Measurements from ENCODE around the gene FNIP1. TPM values are rescaled to one million over a fixed set of nuclear protein-coding genes. Genes with fewer than 3 reads are reported as not detected.
A peak's percentile ranks its signal among the peaks of the same experiment; 100 is the strongest.
"Not testable (repeated sequence)": the region's sequence is repeated elsewhere in the genome, so short reads cannot be mapped to it uniquely, and the experiment has no call there.

Gene FNIP1
- 10 to 100 TPM; 44.1 to 49.5 TPM for total RNA-seq

DNA sequence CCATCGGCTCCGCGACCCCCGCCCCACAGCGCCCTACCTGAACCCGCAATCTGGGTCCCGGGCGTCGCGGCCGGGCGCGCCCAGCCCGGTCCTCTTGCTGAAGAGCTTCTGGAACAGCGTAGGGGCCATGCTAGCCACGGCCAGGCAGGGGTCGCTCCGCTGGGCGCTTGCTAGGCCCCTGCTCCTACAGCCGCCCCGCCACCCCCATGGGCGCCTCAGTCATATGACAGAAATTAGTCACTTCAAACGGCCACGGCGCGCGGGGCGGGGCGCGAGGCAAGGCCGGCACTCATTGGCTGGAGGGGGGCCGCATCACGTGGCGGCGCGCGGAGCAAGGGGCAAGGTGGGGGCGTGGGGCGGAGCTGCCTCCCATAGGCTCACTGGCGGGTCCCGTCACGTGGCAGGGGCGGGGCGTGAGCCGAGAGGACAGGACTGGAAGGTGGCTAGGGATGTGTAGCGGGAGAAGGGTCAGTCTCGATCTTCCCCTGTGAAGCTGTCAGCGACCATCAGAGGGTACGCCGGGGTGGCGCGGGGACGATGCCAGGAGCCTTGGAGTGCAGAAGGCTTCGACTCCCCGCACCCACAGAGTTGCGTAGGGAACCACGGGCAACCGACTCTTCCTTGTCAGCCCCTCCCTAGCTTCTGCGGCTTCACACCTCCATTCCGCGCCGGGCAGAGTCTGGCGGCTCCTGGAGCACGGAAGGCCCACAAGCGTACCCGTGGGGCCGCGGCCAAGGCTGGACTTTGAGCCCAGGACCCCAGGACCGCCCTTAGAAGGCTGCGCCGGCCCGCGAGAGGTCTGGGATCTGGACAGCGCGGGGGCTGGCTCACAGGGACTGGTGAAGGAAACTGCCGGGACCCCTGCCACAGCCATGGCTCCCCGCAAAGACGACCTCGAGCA lies at the start of gene FNIP1:
Gene FNIP1 (minus strand): TSS at position 225 of the 901 bp plus-strand sequence. CDS start 96 bp downstream, at position 129.
- TF ChIP-seq, protein P1, sequence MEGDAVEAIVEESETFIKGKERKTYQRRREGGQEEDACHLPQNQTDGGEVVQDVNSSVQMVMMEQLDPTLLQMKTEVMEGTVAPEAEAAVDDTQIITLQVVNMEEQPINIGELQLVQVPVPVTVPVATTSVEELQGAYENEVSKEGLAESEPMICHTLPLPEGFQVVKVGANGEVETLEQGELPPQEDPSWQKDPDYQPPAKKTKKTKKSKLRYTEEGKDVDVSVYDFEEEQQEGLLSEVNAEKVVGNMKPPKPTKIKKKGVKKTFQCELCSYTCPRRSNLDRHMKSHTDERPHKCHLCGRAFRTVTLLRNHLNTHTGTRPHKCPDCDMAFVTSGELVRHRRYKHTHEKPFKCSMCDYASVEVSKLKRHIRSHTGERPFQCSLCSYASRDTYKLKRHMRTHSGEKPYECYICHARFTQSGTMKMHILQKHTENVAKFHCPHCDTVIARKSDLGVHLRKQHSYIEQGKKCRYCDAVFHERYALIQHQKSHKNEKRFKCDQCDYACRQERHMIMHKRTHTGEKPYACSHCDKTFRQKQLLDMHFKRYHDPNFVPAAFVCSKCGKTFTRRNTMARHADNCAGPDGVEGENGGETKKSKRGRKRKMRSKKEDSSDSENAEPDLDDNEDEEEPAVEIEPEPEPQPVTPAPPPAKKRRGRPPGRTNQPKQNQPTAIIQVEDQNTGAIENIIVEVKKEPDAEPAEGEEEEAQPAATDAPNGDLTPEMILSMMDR (IDR thresholded peaks at IDR 0.05): peak in 1 of 4 experiments; percentile 21
- TF ChIP-seq POLR2A (IDR thresholded peaks at IDR 0.05) (peak; percentile 96), POLR2AphosphoS5 (IDR thresholded peaks at IDR 0.05) (peak; percentile 99)
- Histone ChIP-seq H3K36me3 (no peaks in the 10 kb centered on the region), H3K4me1 (replicated peaks) (no peaks in the 10 kb centered on the region), H3K27ac (peak within 1 kb of the TSS; percentile 100), H3K27me3 (replicated peaks; ENCODE audit: insufficient read depth) (no peaks in the 10 kb centered on the region), H3K4me3 (peak within 1 kb of the TSS; percentile 96 to 97), H3K9me3 (no peaks in the 10 kb centered on the region)
- 1% methylated on average over 53 of the region's 79 CpGs for WGBS
- DNase-seq (ENCODE audit: low spot score): peak; percentile 100
- intact Hi-C loops (cut with DNase I): loop anchor here (1.0 to 10.0 kb wide), 2 partner anchors 162 to 632 kb away; partner anchors contain the start of genes HINT1 and RAPGEF6

DNA sequence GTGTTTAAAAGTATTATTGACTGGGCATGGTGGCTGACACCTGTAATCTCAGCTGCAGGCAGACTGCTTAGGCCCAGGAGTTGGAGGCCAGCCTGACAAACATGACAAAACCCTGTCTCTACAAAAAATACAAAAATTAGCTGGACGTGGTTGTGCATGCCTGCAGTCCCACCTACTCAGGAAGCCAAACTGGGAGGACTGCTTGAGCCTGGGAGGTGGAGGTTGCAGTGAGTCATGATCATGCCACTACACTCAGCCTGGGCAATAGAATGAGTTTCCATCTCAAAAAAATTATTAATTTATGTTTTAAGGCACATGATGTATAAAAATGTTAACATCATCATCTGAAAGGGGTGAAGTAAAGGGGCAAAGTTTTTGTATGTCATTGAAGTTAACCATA lies 49.7 kb upstream of the FNIP1 start:
- WGBS: 67% methylated on average over 1 of the region's 1 CpG
- Histone ChIP-seq H3K36me3 (no peaks in the 10 kb centered on the region), H3K4me1 (replicated peaks) (no peaks in the 10 kb centered on the region), H3K27me3 (replicated peaks; ENCODE audit: insufficient read depth) (no peaks in the 10 kb centered on the region), H3K4me3 (no peak overlapping the region), H3K27ac (no peak overlapping the region), H3K9me3 (no peaks in the 10 kb centered on the region)
- TF ChIP-seq POLR2AphosphoS5 (IDR thresholded peaks at IDR 0.05) (no peak), POLR2A (IDR thresholded peaks at IDR 0.05) (no peak)
- TF ChIP-seq, protein P1 (IDR thresholded peaks at IDR 0.05): no peak
- no peak for DNase-seq (ENCODE audit: low spot score)
- intact Hi-C loops (cut with DNase I): no loop called here

DNA sequence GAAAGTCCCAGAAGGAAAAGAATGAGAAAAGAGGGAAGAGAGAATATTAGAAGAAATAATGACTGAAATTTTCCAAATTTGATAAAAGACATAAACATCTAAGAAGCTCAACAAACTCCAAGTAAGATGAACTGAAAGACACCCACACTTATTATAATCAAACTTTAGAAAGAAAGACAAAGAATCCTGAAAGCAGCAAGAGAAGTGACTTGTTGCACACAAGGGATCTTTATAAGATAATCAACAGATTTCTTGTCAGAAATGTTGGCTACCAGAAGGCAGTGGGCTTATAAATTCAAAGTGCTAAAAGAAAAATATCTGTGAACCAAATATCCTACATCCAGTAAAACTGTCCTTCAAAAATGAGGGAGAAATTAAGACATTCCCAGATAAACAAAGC lies 49.0 kb upstream of the FNIP1 start:
- intact Hi-C loops (cut with DNase I): no loop called here
- TF ChIP-seq, protein P1 (IDR thresholded peaks at IDR 0.05): no peak
- no peak for TF ChIP-seq POLR2A (IDR thresholded peaks at IDR 0.05)
- no peak for TF ChIP-seq POLR2AphosphoS5 (IDR thresholded peaks at IDR 0.05)

DNA sequence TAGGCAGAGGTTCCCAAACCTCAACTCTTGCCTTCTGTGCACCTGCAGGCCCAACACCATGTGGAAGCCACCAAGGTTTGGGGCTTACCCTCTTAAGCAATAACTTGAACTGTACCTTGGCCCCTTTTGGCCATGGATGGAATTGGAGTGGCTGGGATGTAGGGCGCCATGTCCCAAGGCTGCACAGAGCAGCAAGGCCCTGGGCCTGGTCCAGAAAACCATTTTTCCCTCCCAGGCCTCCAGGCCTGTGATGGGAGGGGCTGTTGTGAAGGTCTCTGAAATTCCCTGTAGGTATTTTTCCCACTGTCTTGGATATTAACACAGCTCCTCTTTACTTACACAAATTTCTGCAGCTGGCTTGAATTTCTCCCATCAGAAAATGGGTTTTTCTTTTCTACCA lies 46.2 kb upstream of the FNIP1 start:
- intact Hi-C loops (cut with DNase I); H3K27me3 ChIP-seq (replicated peaks; ENCODE audit: insufficient read depth); DNase-seq (ENCODE audit: low spot score); H3K4me1 ChIP-seq (replicated peaks); H3K4me3 ChIP-seq; H3K27ac ChIP-seq; H3K9me3 ChIP-seq; H3K36me3 ChIP-seq: not testable (repeated sequence)
- WGBS: 100% methylated on average over 1 of the region's 1 CpG

More for the DNA sequence above, 49.0 kb upstream of the FNIP1 start:
- no peak for DNase-seq (ENCODE audit: low spot score)
- no peaks in the 10 kb centered on the region for H3K9me3 ChIP-seq
- H3K27me3 ChIP-seq (replicated peaks; ENCODE audit: insufficient read depth): no peaks in the 10 kb centered on the region
- no peak overlapping the region for H3K27ac ChIP-seq
- H3K4me1 ChIP-seq (replicated peaks): no peaks in the 10 kb centered on the region
- H3K4me3 ChIP-seq: no peak overlapping the region
- no peaks in the 10 kb centered on the region for H3K36me3 ChIP-seq

DNA sequence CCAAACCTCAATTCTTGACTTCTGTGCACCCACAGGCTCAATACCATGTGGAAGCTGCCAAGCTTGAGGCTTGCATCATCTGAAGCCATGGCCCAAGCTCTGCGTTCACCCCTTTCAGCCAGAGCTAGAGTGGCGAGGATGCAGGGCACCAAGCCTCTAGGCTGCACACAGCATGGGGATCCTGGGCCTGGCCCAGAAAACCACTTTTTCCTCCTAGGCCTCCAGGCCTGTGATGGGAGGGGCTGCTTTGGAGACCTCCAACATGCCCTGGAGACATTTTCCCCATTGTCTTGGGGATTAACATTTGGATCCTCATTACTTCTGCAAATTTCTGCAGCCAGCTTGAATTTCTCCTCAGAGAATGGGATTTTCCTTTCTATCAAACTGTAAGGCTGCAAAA lies 35.9 kb upstream of the FNIP1 start:
- 96% methylated on average over 2 of the region's 2 CpGs for WGBS
- H3K27ac ChIP-seq: not testable (repeated sequence)

More for the DNA sequence above, 35.9 kb upstream of the FNIP1 start:
- H3K4me1 ChIP-seq (replicated peaks); intact Hi-C loops (cut with DNase I); H3K9me3 ChIP-seq; H3K36me3 ChIP-seq; DNase-seq (ENCODE audit: low spot score); H3K4me3 ChIP-seq; H3K27me3 ChIP-seq (replicated peaks; ENCODE audit: insufficient read depth): not testable (repeated sequence)
